Smooth muscle cell (in vitro differentiated cells): Measurements from ENCODE around the gene DENND6A. TPM values are rescaled to one million over a fixed set of nuclear protein-coding genes. Genes with fewer than 3 reads are reported as not detected.
A peak's percentile ranks its signal among the peaks of the same experiment; 100 is the strongest.

ENCODE experiments used
- DNase-seq: peaks from one replicate; lab custom pipeline; 2025; ENCODE audit not compliant: unreplicated experiment; lab: John Stamatoyannopoulos, UW
- H2AFZ ChIP-seq: fragments of 200-600 bp; sonication (generic); 2 replicates; pipeline ENCODE4 v1.6.0; 2016; ENCODE audit warnings: antibody characterized with exemption, low read depth, mild to moderate bottlenecking
- H3F3A ChIP-seq: fragments of 200-600 bp; sonication (generic); 2 replicates; pipeline ENCODE4 v1.6.0; 2017; ENCODE audit warnings: antibody characterized with exemption, low read depth
- H3K27ac ChIP-seq: fragments of 200-600 bp; sonication (generic); 2 replicates; pipeline ENCODE4 v1.5.1; 2016; ENCODE audit warnings: low read depth, mild to moderate bottlenecking
- H3K27me3 ChIP-seq: fragments of 200-600 bp; sonication (generic); 2 replicates; pipeline ENCODE4 v1.6.1; 2016; ENCODE audit warnings: low read depth, mild to moderate bottlenecking
- H3K36me3 ChIP-seq: fragments of 200-600 bp; sonication (generic); 2 replicates; pipeline ENCODE4 v1.5.1; 2016; ENCODE audit warnings: low read depth
- H3K4me1 ChIP-seq: fragments of 200-600 bp; sonication (generic); 2 replicates; pipeline ENCODE4 v1.5.1; 2016; ENCODE audit warnings: low read depth
- H3K4me2 ChIP-seq: fragments of 200-600 bp; sonication (generic); 2 replicates; pipeline ENCODE4 v1.6.0; 2016; ENCODE audit warnings: mild to moderate bottlenecking
- H3K4me3 ChIP-seq: fragments of 200-600 bp; sonication (generic); 2 replicates; pipeline ENCODE4 v1.5.1; 2016; ENCODE audit warnings: mild to moderate bottlenecking
- H3K79me2 ChIP-seq: fragments of 200-600 bp; sonication (generic); 2 replicates; pipeline ENCODE4 v1.6.0; 2016; ENCODE audit warnings: low read depth, mild to moderate bottlenecking
- H3K9ac ChIP-seq: fragments of 200-600 bp; sonication (generic); 2 replicates; pipeline ENCODE4 v1.6.0; 2016; ENCODE audit warnings: low read depth
- H3K9me3 ChIP-seq: fragments of 200-600 bp; sonication (generic); replicated peaks from 2 replicates; pipeline ENCODE4 v1.5.1; 2016; ENCODE audit warnings: low read depth
- H4K20me1 ChIP-seq: fragments of 200-600 bp; sonication (generic); 2 replicates; pipeline ENCODE4 v1.6.0; 2016; ENCODE audit warnings: low read depth
- WGBS: methylation state at CpG from one replicate; pipeline ENCODE4 v1.1.7; 2016; ENCODE audit warnings: low lambda C conversion rate; 5-methylcytosine and 5-hydroxymethylcytosine counted together
- polyA plus RNA-seq: library from polyadenylated mRNA; unstranded; fragments of >200 nt; fragmentation: Nextera tagmentation; extraction: Ambion mirVana; gene quantifications from 2 replicates; pipeline ENCODE4 v1.2.1, GENCODE V29; 2016
- total RNA-seq: library from RNA; depleted of rRNA; stranded (reverse); fragments of >200 nt; gene quantifications from 2 replicates; pipeline ENCODE4 v1.2.3, GENCODE V29; 2014
- TF ChIP-seq, protein P1 (sequence below): fragments of 200-600 bp; sonication (generic); IDR thresholded peaks from 2 replicates; pipeline ENCODE4 v1.5.1; 2017; ENCODE audit warnings: borderline replicate concordance, mild to moderate bottlenecking, antibody characterized with exemption; ENCODE audit not compliant: insufficient read depth, poor library complexity, severe bottlenecking

The DENND6A gene
- total and polyA plus RNA-seq, 2 experiments from 2014 or later = 8.4 to 27.1 TPM

DNA sequence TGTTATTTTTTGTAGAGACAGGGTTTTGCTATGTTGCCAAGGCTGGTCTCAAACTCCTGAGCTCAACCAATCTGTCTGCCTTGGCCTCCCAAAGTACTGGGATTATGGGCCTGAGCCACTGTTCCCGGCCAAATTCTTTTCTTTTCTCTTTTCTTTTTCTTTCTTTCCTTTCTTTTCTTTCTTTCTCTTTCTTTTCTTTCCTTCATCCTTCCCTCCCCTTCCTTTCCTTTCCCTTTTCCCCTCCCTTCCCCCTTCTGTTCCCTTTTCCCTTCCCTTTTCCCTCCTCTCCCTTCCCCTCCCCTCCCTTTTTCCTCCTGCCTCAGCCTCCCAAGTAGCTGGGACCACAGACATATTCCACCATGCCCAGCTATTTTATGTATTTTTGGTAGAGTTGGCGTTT is 92.7 kb downstream of the DENND6A start:
- peaks cover 31% of the 10 kb centered on the region for H3K79me2 ChIP-seq
- H3F3A ChIP-seq = peaks cover 5% of the 10 kb centered on the region
- H2AFZ ChIP-seq = no peak overlapping the region
- H4K20me1 ChIP-seq = peaks cover 16% of the 10 kb centered on the region
- peaks cover 5% of the 10 kb centered on the region for H3K36me3 ChIP-seq
- no peak overlapping the region for H3K4me2 ChIP-seq
- no peak overlapping the region for H3K9ac ChIP-seq
- TF ChIP-seq, protein P1, sequence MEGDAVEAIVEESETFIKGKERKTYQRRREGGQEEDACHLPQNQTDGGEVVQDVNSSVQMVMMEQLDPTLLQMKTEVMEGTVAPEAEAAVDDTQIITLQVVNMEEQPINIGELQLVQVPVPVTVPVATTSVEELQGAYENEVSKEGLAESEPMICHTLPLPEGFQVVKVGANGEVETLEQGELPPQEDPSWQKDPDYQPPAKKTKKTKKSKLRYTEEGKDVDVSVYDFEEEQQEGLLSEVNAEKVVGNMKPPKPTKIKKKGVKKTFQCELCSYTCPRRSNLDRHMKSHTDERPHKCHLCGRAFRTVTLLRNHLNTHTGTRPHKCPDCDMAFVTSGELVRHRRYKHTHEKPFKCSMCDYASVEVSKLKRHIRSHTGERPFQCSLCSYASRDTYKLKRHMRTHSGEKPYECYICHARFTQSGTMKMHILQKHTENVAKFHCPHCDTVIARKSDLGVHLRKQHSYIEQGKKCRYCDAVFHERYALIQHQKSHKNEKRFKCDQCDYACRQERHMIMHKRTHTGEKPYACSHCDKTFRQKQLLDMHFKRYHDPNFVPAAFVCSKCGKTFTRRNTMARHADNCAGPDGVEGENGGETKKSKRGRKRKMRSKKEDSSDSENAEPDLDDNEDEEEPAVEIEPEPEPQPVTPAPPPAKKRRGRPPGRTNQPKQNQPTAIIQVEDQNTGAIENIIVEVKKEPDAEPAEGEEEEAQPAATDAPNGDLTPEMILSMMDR = no peak
- H3K4me1 ChIP-seq = peaks cover 8% of the 10 kb centered on the region
- H3K4me3 ChIP-seq = no peak overlapping the region
- H3K27ac ChIP-seq = no peak overlapping the region
- no peak for DNase-seq
- H3K27me3 ChIP-seq = no peaks in the 10 kb centered on the region
- 96% methylated on average over 2 of the region's 2 CpGs for WGBS
- H3K9me3 ChIP-seq = no peaks in the 10 kb centered on the region

DNA sequence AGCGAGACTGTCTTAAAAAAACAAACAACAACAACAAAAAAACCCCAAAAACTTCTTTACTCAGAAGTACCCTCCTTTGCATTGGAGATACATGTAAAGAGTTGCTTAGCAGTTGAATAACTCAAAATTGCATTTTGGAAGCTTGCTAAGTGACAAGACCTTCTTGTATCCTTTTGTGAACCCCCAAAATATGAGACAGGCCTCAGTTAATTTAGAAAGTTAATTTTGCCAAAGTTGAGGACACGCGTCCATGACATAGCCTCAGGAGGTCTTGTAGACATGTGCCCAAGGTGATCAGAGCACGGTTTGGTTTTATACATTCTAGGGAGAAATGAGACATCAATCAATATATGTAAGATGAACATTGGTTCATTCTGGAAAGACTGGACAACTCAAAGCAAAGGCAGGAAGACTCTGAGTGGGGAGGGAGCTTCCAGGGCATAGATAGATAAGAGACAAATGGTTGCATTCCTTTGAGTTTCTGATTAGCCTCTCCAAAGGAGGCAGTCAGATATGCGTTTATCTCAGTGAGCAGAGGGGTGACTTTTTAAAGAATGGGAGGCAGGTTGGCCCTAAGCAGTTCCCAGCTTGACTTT is 94.0 kb downstream of the DENND6A start:
- Histone ChIP-seq H3K27me3 (no peaks in the 10 kb centered on the region), H3F3A (peaks cover 13% of the 10 kb centered on the region), H3K79me2 (peaks cover 45% of the 10 kb centered on the region), H3K4me3 (peak overlapping the region; percentile 67), H4K20me1 (peaks cover 29% of the 10 kb centered on the region), H3K36me3 (no peaks in the 10 kb centered on the region), H3K4me1 (peaks cover 18% of the 10 kb centered on the region), H2AFZ (no peak overlapping the region), H3K27ac (peak overlapping the region; percentile 98), H3K4me2 (peak overlapping the region; percentile 89), H3K9ac (peak overlapping the region; percentile 97), H3K9me3 (no peaks in the 10 kb centered on the region)
- 62% methylated on average over 5 of the region's 5 CpGs for WGBS
- TF ChIP-seq, protein P1 = no peak
- DNase-seq = no peak

DNA sequence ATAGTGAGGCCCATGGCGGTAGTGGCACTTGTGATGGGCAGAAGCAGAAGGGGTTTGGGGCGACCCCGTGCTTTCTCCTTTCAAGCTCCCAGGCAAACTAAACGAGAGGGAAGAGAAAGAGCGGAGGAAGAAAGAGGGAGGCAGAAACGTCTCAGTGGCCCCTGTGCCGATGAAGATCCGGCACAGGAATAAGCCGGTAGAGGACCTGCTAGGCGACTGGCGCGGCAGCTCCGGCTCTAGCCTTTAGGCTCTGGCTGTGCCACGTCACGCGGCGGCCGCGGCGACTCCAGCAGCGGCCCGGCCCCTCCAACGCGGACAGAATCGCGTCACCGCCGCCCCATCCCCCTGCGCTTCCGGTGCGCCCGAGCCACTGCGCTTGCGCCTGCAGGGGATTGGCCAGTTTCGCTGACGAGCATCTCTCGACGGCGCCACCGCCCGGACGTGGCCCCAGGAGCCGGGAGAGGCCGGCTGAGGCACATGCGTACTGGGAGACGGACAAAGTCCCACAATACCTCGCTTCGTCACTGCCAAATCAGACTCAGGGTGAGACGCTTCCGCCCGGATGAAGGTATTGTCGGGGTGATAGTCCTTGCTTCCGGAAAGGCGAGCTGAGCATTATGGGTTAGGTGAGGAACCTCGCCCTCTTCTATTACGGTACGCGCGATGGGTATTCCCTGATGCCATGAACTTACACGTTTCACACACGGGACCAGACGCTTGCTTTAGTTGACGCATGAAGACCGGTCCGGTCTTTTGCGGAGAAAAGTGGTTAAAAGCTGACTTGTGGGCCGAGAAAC is 95.6 kb downstream of the DENND6A start, which contains the start of gene ARF4:
Gene ARF4, minus strand, starts transcription at position 218 of the 797 bp plus-strand sequence. Its CDS starts 204 bp downstream, at position 14.
- H4K20me1 ChIP-seq = peaks cover 45% of the 10 kb centered on the region
- H2AFZ ChIP-seq = peak within 1 kb of the TSS; percentile 40
- H3K9me3 ChIP-seq = no peaks in the 10 kb centered on the region
- peaks cover 60% of the 10 kb centered on the region for H3K79me2 ChIP-seq
- no peaks in the 10 kb centered on the region for H3K36me3 ChIP-seq
- peaks cover 22% of the 10 kb centered on the region for H3F3A ChIP-seq
- WGBS = under 1% methylated on average over 62 of the region's 67 CpGs
- peak within 1 kb of the TSS; percentile 99 for H3K9ac ChIP-seq
- peak within 1 kb of the TSS; percentile 98 for H3K4me2 ChIP-seq
- DNase-seq = peak; percentile 98
- H3K4me1 ChIP-seq = peaks cover 26% of the 10 kb centered on the region
- H3K27ac ChIP-seq = peak within 1 kb of the TSS; percentile 98
- H3K4me3 ChIP-seq = peak within 1 kb of the TSS; percentile 100
- H3K27me3 ChIP-seq = no peaks in the 10 kb centered on the region
- TF ChIP-seq, protein P1 = no peak
